CD14-positive monocyte (primary cell): Measurements from ENCODE around the gene TMC3. TPM values are rescaled to one million over a fixed set of nuclear protein-coding genes. Genes with fewer than 3 reads are reported as not detected.

Experiments used
- DNase-seq, 3 donors: peaks; one replicate each; pipeline ENCODE4 v3.0.0-alpha.2; 2011 to 2022
- H2AFZ ChIP-seq: 2 replicates; pipeline ENCODE4 v1.6.0; 2012; ENCODE audit warnings: mild to moderate bottlenecking, low read depth, low read length, inconsistent platforms; ENCODE audit not compliant: insufficient read depth, poor library complexity, severe bottlenecking
- H3K27ac ChIP-seq, 2 donors: 1 replicate in 1 of 2; 2 replicates in 1 of 2; pipeline ENCODE4 v1.5.1; 2012 to 2013; ENCODE audit warnings: low read length in 2 of 2, control low read depth in 1 of 2, inconsistent platforms in 1 of 2, low read depth in 1 of 2, mild to moderate bottlenecking in 1 of 2
- H3K27me3 ChIP-seq, 2 donors: one replicate each; pipeline versions ENCODE4 v1.6.0 to v1.6.1; 2011 to 2013; ENCODE audit warnings: low read length in 2 of 2; ENCODE audit not compliant: control insufficient read depth in 2 of 2, insufficient read depth in 2 of 2
- H3K36me3 ChIP-seq, 2 donors: replicated peaks in 1 of 2; 1 replicate in 1 of 2; 2 replicates in 1 of 2; pipeline versions ENCODE4 v1.5.1 to v1.6.1; 2012 to 2013; ENCODE audit warnings: low read length in 2 of 2, control low read depth in 1 of 2, inconsistent platforms in 1 of 2, mild to moderate bottlenecking in 1 of 2; ENCODE audit not compliant: insufficient read depth in 2 of 2, control insufficient read depth in 1 of 2
- H3K4me1 ChIP-seq, 2 donors: 1 replicate in 1 of 2; 2 replicates in 1 of 2; pipeline versions ENCODE4 v1.5.1 to v1.6.1; 2012 to 2013; ENCODE audit warnings: low read length in 2 of 2, control low read depth in 1 of 2, inconsistent platforms in 1 of 2, mild to moderate bottlenecking in 1 of 2, moderate library complexity in 1 of 2; ENCODE audit not compliant: insufficient read depth in 2 of 2, control insufficient read depth in 1 of 2
- H3K4me2 ChIP-seq: replicated peaks from 2 replicates; pipeline ENCODE3; 2012; ENCODE audit warnings: low read length, moderate library complexity, mild to moderate bottlenecking; ENCODE audit not compliant: poor library complexity, severe bottlenecking; ENCODE audit errors: extremely low read depth
- H3K4me3 ChIP-seq, 3 experiments: fragments of 200-600 bp in 1 of 3; sonication (generic) in 1 of 3; replicated peaks in 1 of 3; 1 replicate in 2 of 3; 2 replicates in 1 of 3; pipeline ENCODE4 v1.5.1; 2011 to 2013; ENCODE audit warnings: low read length in 3 of 3, mild to moderate bottlenecking in 3 of 3, control low read depth in 2 of 3, low read depth in 2 of 3, inconsistent platforms in 1 of 3, moderate library complexity in 1 of 3
- H3K79me2 ChIP-seq: 2 replicates; pipeline ENCODE4 v1.6.0; 2012; ENCODE audit warnings: mild to moderate bottlenecking, control low read depth, inconsistent platforms, low read length, moderate library complexity; ENCODE audit not compliant: insufficient read depth
- H3K9ac ChIP-seq: 2 replicates; pipeline ENCODE4 v1.6.0; 2017; ENCODE audit warnings: low read length, mild to moderate bottlenecking; ENCODE audit not compliant: insufficient read depth, poor library complexity, severe bottlenecking
- H3K9me3 ChIP-seq, 2 donors: replicated peaks in 1 of 2; 1 replicate in 1 of 2; 2 replicates in 1 of 2; pipeline versions ENCODE4 v1.5.1 to v1.6.1; 2012 to 2013; ENCODE audit warnings: low read length in 2 of 2, control low read depth in 1 of 2; ENCODE audit not compliant: control insufficient read depth in 1 of 2, insufficient read depth in 1 of 2
- H4K20me1 ChIP-seq: 2 replicates; pipeline ENCODE4 v1.6.0; 2012; ENCODE audit warnings: mild to moderate bottlenecking, low read length, control low read depth, moderate library complexity; ENCODE audit not compliant: insufficient read depth
- H3K27ac Mint-ChIP-seq, 7 donors: one replicate each; pipeline ENCODE4 v1.8.0; 2020; ENCODE audit warnings: mild to moderate bottlenecking in 7 of 7, mixed read lengths in 7 of 7, moderate library complexity in 6 of 7, inconsistent platforms in 2 of 7
- H3K27me3 Mint-ChIP-seq, 3 donors: one replicate each; pipeline ENCODE4 v1.8.0; 2021 to 2022; ENCODE audit warnings: low read depth in 3 of 3, mild to moderate bottlenecking in 3 of 3, mixed read lengths in 3 of 3, moderate library complexity in 3 of 3, inconsistent platforms in 1 of 3
- H3K36me3 Mint-ChIP-seq, 2 donors: one replicate each; pipeline ENCODE4 v1.8.0; 2020; ENCODE audit warnings: mixed read lengths in 2 of 2, inconsistent platforms in 1 of 2, mild to moderate bottlenecking in 1 of 2
- H3K4me1 Mint-ChIP-seq: one replicate; pipeline ENCODE4 v1.8.0; 2020; ENCODE audit warnings: mild to moderate bottlenecking, mixed read lengths
- H3K4me3 Mint-ChIP-seq, 2 donors: one replicate each; pipeline ENCODE4 v1.8.0; 2020; ENCODE audit warnings: mild to moderate bottlenecking in 2 of 2, mixed read lengths in 2 of 2, moderate library complexity in 1 of 2
- H3K9me3 Mint-ChIP-seq, 7 donors: one replicate each; pipeline ENCODE4 v1.8.0; 2020 to 2022; ENCODE audit warnings: mixed read lengths in 7 of 7, mild to moderate bottlenecking in 6 of 7, moderate library complexity in 6 of 7, inconsistent platforms in 2 of 7
- CTCF ChIP-seq: fragments of 200-600 bp; IDR thresholded peaks from one replicate; pipeline ENCODE4 v1.8.0; 2022; ENCODE audit warnings: antibody characterized with exemption, mild to moderate bottlenecking
- WGBS: methylation state at CpG from one replicate; pipeline ENCODE4 v1.1.5; 2013; ENCODE audit warnings: missing lambda C conversion rate; ENCODE audit not compliant: insufficient coverage; 5-methylcytosine and 5-hydroxymethylcytosine counted together
- intact Hi-C, 2 donors: fragments of 100-400 bp; cut with micrococcal nuclease; formaldehyde crosslinking; loops; one replicate each; pipeline versions ENCODE4 v1.15.0 to v1.15.1; 2023
- polyA plus RNA-seq, 3 donors: library from polyadenylated mRNA; depleted of rRNA in 1 of 3; unstranded in 2 of 3; stranded (reverse) in 1 of 3; fragments of 300-500 nt in 2 of 3; fragments of >200 nt in 1 of 3; fragmentation: Illumina TruSeq in 2 of 3; gene quantifications; 1 replicate in 2 of 3; 2 replicates in 1 of 3; pipeline ENCODE4 v1.2.3, GENCODE V29; 2012 to 2021

The TMC3 gene
- polyA plus RNA-seq, 3 donors = not detected

GRCh38 chr15:81296673-81297072 lies 77.3 kb downstream of the TMC3 start:
- Histone ChIP-seq H3K27me3 (no peaks in the 10 kb centered on the region), H3K9ac (peak overlapping the region; percentile 84), H3K4me2 (peak overlapping the region; percentile 91), H3K27ac (peak overlapping the region; percentile 92 to 97), H3K79me2 (peaks cover 63% of the 10 kb centered on the region), H3K36me3 (peaks cover 21 to 22% of the 10 kb centered on the region in 2 donors), H3K4me3 (peak overlapping the region; percentile 67 to 91 (median 78)), H2AFZ (peak overlapping the region; percentile 58), H3K9me3 (no peaks in the 10 kb centered on the region), H4K20me1 (peaks cover 38% of the 10 kb centered on the region), H3K4me1 (peaks cover 86 to 96% of the 10 kb centered on the region in 2 donors)
- TF ChIP-seq CTCF = no peak
- WGBS = 0% methylated on average over 9 of the region's 11 CpGs
- intact Hi-C loops = loop anchor here in 1 of 2 donors (5.0 to 10.0 kb wide), 2 partner anchors 36 to 292 kb away; partner anchors contain the start of gene TLNRD1
- Mint-ChIP-seq H3K4me1 (peaks cover 96% of the 10 kb centered on the region), H3K9me3 (no peaks in the 10 kb centered on the region), H3K27ac (peak overlapping the region; percentile 98 to 99 (median 99)), H3K27me3 (peaks cover 0 to 5% (median 2%) of the 10 kb centered on the region in 3 donors), H3K4me3 (peak overlapping the region; percentile 97 to 99), H3K36me3 (peaks cover 27 to 38% of the 10 kb centered on the region in 2 donors)
- peak; percentile 87 to 91 (median 89) for DNase-seq

GRCh38 chr15:81296186-81296585 lies 77.8 kb downstream of the TMC3 start:
- no peak for DNase-seq
- Histone ChIP-seq H3K27me3 (no peaks in the 10 kb centered on the region), H3K9me3 (no peaks in the 10 kb centered on the region), H2AFZ (peak overlapping the region; percentile 58), H3K4me1 (peaks cover 81 to 91% of the 10 kb centered on the region in 2 donors), H4K20me1 (peaks cover 33% of the 10 kb centered on the region), H3K36me3 (peaks cover 16 to 17% of the 10 kb centered on the region in 2 donors), H3K4me3 (peak overlapping the region; percentile 67 to 91 (median 78)), H3K27ac (peak overlapping the region; percentile 92 to 97), H3K79me2 (peaks cover 58% of the 10 kb centered on the region), H3K4me2 (peak overlapping the region; percentile 91), H3K9ac (peak overlapping the region; percentile 84)
- 0% methylated on average over 1 of the region's 2 CpGs for WGBS
- Mint-ChIP-seq H3K36me3 (peaks cover 23 to 33% of the 10 kb centered on the region in 2 donors), H3K27ac (peak overlapping the region; percentile 98 to 99 (median 99)), H3K27me3 (peaks cover 0 to 5% (median 2%) of the 10 kb centered on the region in 3 donors), H3K4me3 (peak overlapping the region; percentile 97 to 99), H3K4me1 (peaks cover 93% of the 10 kb centered on the region), H3K9me3 (no peaks in the 10 kb centered on the region)
- intact Hi-C loops = loop anchor here in 1 of 2 donors (5.0 to 10.0 kb wide), 2 partner anchors 36 to 291 kb away; partner anchors contain the start of gene TLNRD1
- TF ChIP-seq CTCF = no peak
